C4-2B (cell line): ENCODE results near the gene NECTIN2.

Experiments
- CTCF ChIP-seq: fragments of 450-650 bp; conservative IDR thresholded peaks from 2 replicates; pipeline ENCODE4 v1.5.1; 2017; ENCODE audit warnings: mild to moderate bottlenecking
- ZFX ChIP-seq: fragments of 450-650 bp; IDR thresholded peaks from 2 replicates; pipeline ENCODE4 v1.6.1; 2017

- TF ChIP-seq CTCF (no peak), ZFX (no peak)
Observed at GRCh38 chr19:44806291-44806690, 39.8 kb upstream of the NECTIN2 start.
